Esophagus squamous epithelium (tissue), 4 donors: ENCODE results near the gene AP2A2.

Experiments used
- CTCF ChIP-seq, 6 experiments: fragments of 450-650 bp in 4 of 6; fragments of 200-600 bp in 2 of 6; sonication (generic) in 2 of 6; IDR thresholded peaks; one replicate each; pipeline ENCODE4 v1.5.1; 2016 to 2019; ENCODE audit warnings: antibody characterized with exemption in 6 of 6, mild to moderate bottlenecking in 4 of 6, moderate library complexity in 4 of 6
- POLR2A ChIP-seq, 4 donors: fragments of 450-650 bp; IDR thresholded peaks; one replicate each; pipeline ENCODE4 v1.6.1; 2017; ENCODE audit warnings: antibody characterized with exemption in 4 of 4, mild to moderate bottlenecking in 4 of 4, moderate library complexity in 3 of 4

- TF ChIP-seq POLR2A (IDR thresholded peaks at IDR 0.05) = no peak
- no peak for TF ChIP-seq CTCF (IDR thresholded peaks at IDR 0.05)
Observed at GRCh38 chr11:978781-979180, 53.1 kb downstream of the AP2A2 start.
